HCT116 (cell line): ENCODE measurements around the gene DGKZ. TPM values are rescaled to one million over a fixed set of nuclear protein-coding genes. Genes with fewer than 3 reads are reported as not detected.

Source experiments
- ATAC-seq: fragments of 200-7000 bp; cut with Tn5 transposase; 2 replicates; pipeline ENCODE4 v1.9.1; 2020; ENCODE audit warnings: mild to moderate bottlenecking, moderate library complexity
- BruUV-seq: library from RNA; stranded (reverse); fragments of 400-500 nt; replicated peaks from 2 replicates; lab custom pipeline; 2021; lab: Mats Ljungman, UMichigan
- CTCF ChIA-PET: fragments of 300-600 bp; sonication (Branson Sonifier 250); formaldehyde crosslinking; loops from one replicate; lab custom pipeline; 2021; ENCODE audit warnings: antibody characterized with exemption; lab: Charles Lee
- POLR2A ChIA-PET: fragments of 300-600, 350-600 bp; sonication (Branson Sonifier 250); formaldehyde crosslinking; loops from one replicate; lab custom pipeline; 2021; ENCODE audit warnings: antibody characterized with exemption; lab: Charles Lee
- RAD21 ChIA-PET, 2 experiments: fragments of 300-600 bp; sonication (Branson Sonifier 250); formaldehyde crosslinking; loops; one replicate each; lab custom pipeline; 2023; ENCODE audit warnings: low total read pairs in 2 of 2; ENCODE audit not compliant: uncharacterized antibody in 2 of 2, unreplicated experiment in 2 of 2, low non-redundant PET in 1 of 2; lab: Charles Lee
- DNase-seq: peaks from one replicate; pipeline ENCODE4 v3.0.0-alpha.2; 2010; ENCODE audit warnings: low read depth, low spot score
- H2AFZ ChIP-seq: fragments of 200-600 bp; shearing (Covaris generic), sonication (generic); 2 replicates; pipeline ENCODE4 v1.6.1; 2017; ENCODE audit warnings: low read depth, mixed run types, mixed read lengths, antibody characterized with exemption, low read length; ENCODE audit not compliant: poor library complexity, severe bottlenecking
- H3K27ac ChIP-seq: 2 replicates; pipeline ENCODE4 v1.5.1; 2012; ENCODE audit warnings: low read depth, low read length
- H3K27me3 ChIP-seq: fragments of 200-600 bp; sonication (generic); 2 replicates; pipeline ENCODE4 v1.6.1; 2016; ENCODE audit warnings: mixed run types, low read length, mixed read lengths; ENCODE audit not compliant: insufficient read depth
- H3K36me3 ChIP-seq, 2 experiments: fragments of 200-500 bp in 1 of 2; fragments of 200-600 bp in 1 of 2; sonication (Bioruptor generic) in 1 of 2; sonication (generic) in 1 of 2; 2 replicates each; pipeline versions ENCODE4 v1.5.1 to v1.6.1; 2014 to 2016; ENCODE audit warnings: low read length in 2 of 2, inconsistent platforms in 1 of 2, mixed read lengths in 1 of 2, mixed run types in 1 of 2; ENCODE audit not compliant: insufficient read depth in 2 of 2, control insufficient read depth in 1 of 2
- H3K4me1 ChIP-seq, 2 experiments: fragments of 200-600 bp in 1 of 2; sonication (generic) in 1 of 2; 2 replicates each; pipeline versions ENCODE4 v1.5.1 to v1.6.1; 2012 to 2017; ENCODE audit warnings: low read length in 2 of 2, inconsistent platforms in 1 of 2, mild to moderate bottlenecking in 1 of 2, mixed read lengths in 1 of 2, mixed run types in 1 of 2, moderate library complexity in 1 of 2; ENCODE audit not compliant: insufficient read depth in 2 of 2, control insufficient read depth in 1 of 2
- H3K4me2 ChIP-seq: fragments of 200-600 bp; sonication (generic); 2 replicates; pipeline ENCODE4 v1.6.1; 2017; ENCODE audit warnings: mixed run types, low read length, mixed read lengths
- H3K4me3 ChIP-seq, 2 experiments: fragments of 200-600 bp in 1 of 2; sonication (generic) in 1 of 2; replicated peaks in 1 of 2; 2 replicates each; pipeline ENCODE4 v1.5.1; 2011 to 2016; ENCODE audit warnings: low read length in 2 of 2, control low read depth in 1 of 2, low read depth in 1 of 2, mild to moderate bottlenecking in 1 of 2, mixed read lengths in 1 of 2, mixed run types in 1 of 2
- H3K79me2 ChIP-seq: fragments of 200-600 bp; sonication (generic); 2 replicates; pipeline ENCODE4 v1.6.1; 2017; ENCODE audit warnings: mild to moderate bottlenecking, mixed run types, low read length, moderate library complexity, mixed read lengths; ENCODE audit not compliant: insufficient read depth
- H3K9ac ChIP-seq: fragments of 200-600 bp; sonication (generic); 2 replicates; pipeline ENCODE4 v1.6.1; 2016; ENCODE audit warnings: low read length, mixed read lengths
- H3K9me2 ChIP-seq: fragments of 200-600 bp; sonication (generic), shearing (Covaris generic); 2 replicates; pipeline ENCODE4 v1.6.1; 2017; ENCODE audit warnings: mixed run types, mild to moderate bottlenecking, moderate library complexity; ENCODE audit not compliant: insufficient read depth
- H3K9me3 ChIP-seq, 2 experiments: fragments of 200-500 bp in 1 of 2; fragments of 200-600 bp in 1 of 2; sonication (Bioruptor generic) in 1 of 2; sonication (generic) in 1 of 2; 2 replicates each; pipeline ENCODE4 v1.6.1; 2014 to 2017; ENCODE audit warnings: low read length in 2 of 2, mixed read lengths in 2 of 2, inconsistent platforms in 1 of 2, low read depth in 1 of 2, mild to moderate bottlenecking in 1 of 2, mixed run types in 1 of 2, moderate library complexity in 1 of 2; ENCODE audit not compliant: control insufficient read depth in 1 of 2, insufficient read depth in 1 of 2
- H4K20me1 ChIP-seq: fragments of 200-600 bp; sonication (generic), shearing (Covaris generic); 2 replicates; pipeline ENCODE4 v1.6.1; 2017; ENCODE audit warnings: mixed run types, mild to moderate bottlenecking, moderate library complexity; ENCODE audit not compliant: insufficient read depth
- ATF3 ChIP-seq: IDR thresholded peaks from 2 replicates; pipeline ENCODE4 v1.6.1; 2012
- CTCF ChIP-seq, 3 experiments: fragments of 200-600 bp in 1 of 3; sonication (generic) in 1 of 3; IDR thresholded peaks in 2 of 3; conservative IDR thresholded peaks in 1 of 3; 2 replicates each; pipeline ENCODE4 v1.5.1; 2012 to 2017; ENCODE audit warnings: low read depth in 2 of 3, low read length in 2 of 3, antibody characterized with exemption in 1 of 3, borderline replicate concordance in 1 of 3, control low read depth in 1 of 3, mild to moderate bottlenecking in 1 of 3, mixed read lengths in 1 of 3, mixed run types in 1 of 3, moderate library complexity in 1 of 3; ENCODE audit not compliant: insufficient read depth in 1 of 3
- EGR1 ChIP-seq: IDR thresholded peaks from 2 replicates; pipeline ENCODE4 v1.6.1; 2012; ENCODE audit warnings: low read depth
- POLR2AphosphoS5 ChIP-seq: IDR thresholded peaks from 2 replicates; pipeline ENCODE4 v1.6.1; 2011; ENCODE audit warnings: mild to moderate bottlenecking, low read depth, low read length, moderate library complexity
- RAD21 ChIP-seq: IDR thresholded peaks from 2 replicates; pipeline ENCODE4 v1.6.1; 2012; ENCODE audit warnings: low read depth, mild to moderate bottlenecking
- REST ChIP-seq: IDR thresholded peaks from 2 replicates; pipeline ENCODE4 v1.6.1; 2012; ENCODE audit warnings: low read depth
- SIN3A ChIP-seq: IDR thresholded peaks from 2 replicates; pipeline ENCODE4 v1.6.1; 2012; ENCODE audit warnings: low read depth
- SRF ChIP-seq: IDR thresholded peaks from 2 replicates; pipeline ENCODE4 v1.6.1; 2012; ENCODE audit warnings: low read depth
- intact Hi-C: fragments of 100-400 bp; cut with micrococcal nuclease; formaldehyde crosslinking; loops from 2 replicates; pipeline ENCODE4 v1.10.0; 2022
- total RNA-seq: library from RNA; stranded (reverse); gene quantifications from one replicate; pipeline ENCODE4 v1.2.1, GENCODE V29; 2021; ENCODE audit not compliant: unreplicated experiment
- TF ChIP-seq, protein P1 (sequence below): IDR thresholded peaks from 2 replicates; pipeline ENCODE4 v1.6.1; 2012

Gene DGKZ
- total RNA-seq, 1 experiment from 2014 or later: 70.2 TPM

GRCh38 chr11:46374815-46375214, 27.6 kb downstream of the DGKZ start:
- Histone ChIP-seq H3K4me1 (peaks cover 4 to 11% of the 10 kb centered on the region in 2 experiments; a peak in 3 of 4 replicates), H3K36me3 (peaks cover 2 to 11% of the 10 kb centered on the region in 2 experiments; a peak in 3 of 4 replicates), H2AFZ (no peak overlapping the region), H3K27ac (no peak overlapping the region), H3K4me2 (no peak overlapping the region), H3K9me2 (no peaks in the 10 kb centered on the region), H3K79me2 (no peaks in the 10 kb centered on the region), H3K4me3 (no peak overlapping the region), H3K27me3 (no peaks in the 10 kb centered on the region), H3K9me3 (no peaks in the 10 kb centered on the region), H3K9ac (no peak overlapping the region), H4K20me1 (no peaks in the 10 kb centered on the region)
- POLR2A ChIA-PET: no interaction called here
- CTCF ChIA-PET: no interaction called here
- no peak for DNase-seq
- BruUV-seq: no TSS peak
- intact Hi-C loops: no loop called here
- no peak for ATAC-seq
- TF ChIP-seq CTCF (IDR thresholded peaks at IDR 0.05 in 2 of 3, conservative IDR thresholded peaks at IDR 0.05 in 1 of 3; ENCODE audit: borderline replicate concordance in 1 of 3, insufficient read depth in 1 of 3, low read depth in 2 of 3, low read length in 2 of 3): no peak
- RAD21 ChIA-PET: no interaction called here

DNA sequence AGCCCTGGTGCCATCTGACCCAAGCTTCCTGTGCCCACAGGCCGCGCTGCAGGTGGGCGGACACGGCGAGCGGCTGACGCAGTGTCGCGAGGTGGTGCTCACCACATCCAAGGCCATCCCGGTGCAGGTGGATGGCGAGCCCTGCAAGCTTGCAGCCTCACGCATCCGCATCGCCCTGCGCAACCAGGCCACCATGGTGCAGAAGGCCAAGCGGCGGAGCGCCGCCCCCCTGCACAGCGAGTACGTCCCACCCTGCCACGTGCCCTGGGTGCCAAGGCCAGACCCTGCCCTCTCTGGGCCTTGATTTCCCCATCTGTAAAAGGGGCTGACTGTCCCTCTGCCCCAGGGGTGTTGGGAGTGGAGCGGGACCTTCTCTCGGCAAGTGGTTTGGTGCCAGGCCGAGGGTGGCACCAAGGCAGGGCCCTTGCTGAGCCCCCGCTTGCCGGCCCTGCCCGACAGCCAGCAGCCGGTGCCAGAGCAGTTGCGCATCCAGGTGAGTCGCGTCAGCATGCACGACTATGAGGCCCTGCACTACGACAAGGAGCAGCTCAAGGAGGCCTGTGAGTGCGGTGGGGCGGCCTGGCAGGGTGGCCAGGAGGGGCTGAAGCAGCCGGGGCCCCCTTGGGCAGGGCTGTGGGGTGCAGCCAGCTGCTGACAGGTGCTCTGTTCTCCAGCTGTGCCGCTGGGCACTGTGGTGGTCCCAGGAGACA, 28.3 kb downstream of the DGKZ start:
- POLR2A ChIA-PET: no interaction called here
- no peaks in the 10 kb centered on the region for H3K27me3 ChIP-seq
- H3K4me2 ChIP-seq: no peak overlapping the region
- no peaks in the 10 kb centered on the region for H3K9me3 ChIP-seq
- H3K9ac ChIP-seq: no peak overlapping the region
- DNase-seq (no peak), ATAC-seq (no peak)
- H3K79me2 ChIP-seq: no peaks in the 10 kb centered on the region
- no peak overlapping the region for H3K4me3 ChIP-seq
- H3K27ac ChIP-seq: no peak overlapping the region
- H2AFZ ChIP-seq: no peak overlapping the region
- RAD21 ChIA-PET: no interaction called here
- H3K4me1 ChIP-seq: peaks cover 4 to 16% of the 10 kb centered on the region in 2 experiments; a peak in 3 of 4 replicates
- H3K36me3 ChIP-seq: peaks cover 2 to 4% of the 10 kb centered on the region in 2 experiments; a peak in 3 of 4 replicates
- H3K9me2 ChIP-seq: no peaks in the 10 kb centered on the region
- CTCF ChIA-PET: no interaction called here
- intact Hi-C loops: no loop called here
- H4K20me1 ChIP-seq: no peaks in the 10 kb centered on the region
- no TSS peak for BruUV-seq
- TF ChIP-seq EGR1 (no peak), SIN3A (no peak), ATF3 (no peak), RAD21 (no peak), REST (no peak), SRF (no peak), CTCF (IDR thresholded peaks at IDR 0.05 in 2 of 3, conservative IDR thresholded peaks at IDR 0.05 in 1 of 3; ENCODE audit: borderline replicate concordance in 1 of 3, insufficient read depth in 1 of 3, low read depth in 2 of 3, low read length in 2 of 3) (no peak), POLR2AphosphoS5 (no peak)
- TF ChIP-seq, protein P1, sequence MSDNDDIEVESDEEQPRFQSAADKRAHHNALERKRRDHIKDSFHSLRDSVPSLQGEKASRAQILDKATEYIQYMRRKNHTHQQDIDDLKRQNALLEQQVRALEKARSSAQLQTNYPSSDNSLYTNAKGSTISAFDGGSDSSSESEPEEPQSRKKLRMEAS: no peak
